Fibroblast of pulmonary artery (primary cell): ENCODE data around the gene LMTK3.
"Not testable (repeated sequence)": the region's sequence is repeated elsewhere in the genome, so short reads cannot be mapped to it uniquely, and the experiment has no call there.

ENCODE experiments used
- DNase-seq: peaks from one replicate; pipeline ENCODE4 v3.0.0-alpha.2; 2010; ENCODE audit warnings: low read depth
- H3K4me3 ChIP-seq: replicated peaks from 2 replicates; pipeline ENCODE4 v1.5.1; 2011; ENCODE audit warnings: low read depth, mild to moderate bottlenecking, control low read depth, low read length, moderate library complexity
- CTCF ChIP-seq: IDR thresholded peaks from 2 replicates; pipeline ENCODE4 v1.5.1; 2011; ENCODE audit warnings: mild to moderate bottlenecking, control low read depth, low read length, inconsistent platforms; ENCODE audit errors: missing control alignments

Gene LMTK3

GRCh38 chr19:48524732-48525131 lies 13.1 kb upstream of the LMTK3 start:
- no peak overlapping the region for H3K4me3 ChIP-seq
- DNase-seq, result no peak
- no peak for TF ChIP-seq CTCF

GRCh38 chr19:48524221-48524620 lies 12.6 kb upstream of the LMTK3 start:
- no peak for DNase-seq
- no peak for TF ChIP-seq CTCF
- no peak overlapping the region for H3K4me3 ChIP-seq

- no peak for DNase-seq
- no peak for TF ChIP-seq CTCF
- H3K4me3 ChIP-seq, result no peak overlapping the region
Observed at GRCh38 chr19:48520134-48520533, 8.5 kb upstream of the LMTK3 start.

- not testable (repeated sequence) for DNase-seq, H3K4me3 ChIP-seq
Observed at GRCh38 chr19:48519426-48519825, 7.8 kb upstream of the LMTK3 start.

GRCh38 chr19:48518207-48518606 lies 6.6 kb upstream of the LMTK3 start:
- no peak for DNase-seq
- no peak for TF ChIP-seq CTCF
- no peak overlapping the region for H3K4me3 ChIP-seq

GRCh38 chr19:48516536-48516935 lies 4.9 kb upstream of the LMTK3 start:
- DNase-seq, result no peak
- no peak for TF ChIP-seq CTCF
- H3K4me3 ChIP-seq, result no peak overlapping the region

GRCh38 chr19:48514123-48514458 lies 2.5 kb upstream of the LMTK3 start:
- DNase-seq, result no peak
- no peak for TF ChIP-seq CTCF
- no peak overlapping the region for H3K4me3 ChIP-seq
